GM12878 (cell line): ENCODE measurements around the gene MFN2. TPM values are rescaled to one million over a fixed set of nuclear protein-coding genes. Genes with fewer than 3 reads are reported as not detected.

Experiments used
- ATAC-seq: fragments of 200-7000 bp; cut with Tn5 transposase; 3 replicates; pipeline ENCODE4 v1.9.1; 2020; ENCODE audit warnings: mild to moderate bottlenecking, moderate library complexity
- BruUV-seq: library from RNA; stranded (reverse); fragments of 400-500 nt; replicated peaks from 2 replicates; lab custom pipeline; 2021; lab: Mats Ljungman, UMichigan
- CTCF ChIA-PET: fragments of 300-600 bp; sonication (Branson Sonifier 250); formaldehyde crosslinking; extraction: SDS; loops from one replicate; lab custom pipeline; 2021; ENCODE audit warnings: inconsistent platforms; lab: Yijun Ruan, JAX
- POLR2A ChIA-PET: fragments of 350-600 bp; formaldehyde crosslinking; extraction: SDS; loops from one replicate; lab custom pipeline; 2021; ENCODE audit warnings: inconsistent platforms; lab: Charles Lee
- RAD21 ChIA-PET: fragments of 300-600 bp; sonication (Branson Sonifier 250); formaldehyde crosslinking; loops from one replicate; lab custom pipeline; 2023; ENCODE audit warnings: antibody characterized with exemption; ENCODE audit not compliant: unreplicated experiment; lab: Charles Lee
- SMC1A ChIA-PET: fragments of 300-600 bp; sonication (Branson Sonifier 250); formaldehyde crosslinking; loops from one replicate; lab custom pipeline; 2023; ENCODE audit not compliant: unreplicated experiment, uncharacterized antibody; lab: Charles Lee
- DNase-seq: peaks from one replicate; pipeline ENCODE4 v3.0.0-alpha.2; 2011; ENCODE audit warnings: low read depth, low spot score
- FAIRE-seq: peaks from 3 replicates; lab custom pipeline; 2011; peaks lifted over from hg19 to GRCh38; lab: Jason Lieb, UNC
- H2AFZ ChIP-seq: 2 replicates; pipeline ENCODE4 v1.6.0; 2011; ENCODE audit warnings: low read depth, low read length, control low read depth; ENCODE audit not compliant: control insufficient read depth
- H3K27ac ChIP-seq: 2 replicates; pipeline ENCODE4 v1.5.1; 2011; ENCODE audit warnings: control low read depth; ENCODE audit not compliant: control insufficient read depth, insufficient read depth
- H3K27me3 ChIP-seq, 2 experiments: replicated peaks in 1 of 2; 2 replicates each; pipeline versions ENCODE4 v1.6.0 to v1.6.1; 2011; ENCODE audit warnings: low read length in 1 of 2; ENCODE audit not compliant: control insufficient read depth in 2 of 2, insufficient read depth in 2 of 2
- H3K36me3 ChIP-seq, 2 experiments: 2 replicates each; pipeline ENCODE4 v1.5.1; 2011; ENCODE audit warnings: low read length in 1 of 2; ENCODE audit not compliant: control insufficient read depth in 2 of 2, insufficient read depth in 2 of 2
- H3K4me1 ChIP-seq: 2 replicates; pipeline ENCODE4 v1.6.1; 2011; ENCODE audit warnings: mild to moderate bottlenecking, low read length, moderate library complexity, mixed read lengths; ENCODE audit not compliant: control insufficient read depth, insufficient read depth
- H3K4me2 ChIP-seq: 2 replicates; pipeline ENCODE4 v1.6.0; 2011; ENCODE audit warnings: control low read depth; ENCODE audit not compliant: control insufficient read depth, insufficient read depth
- H3K4me3 ChIP-seq: fragments of 200-600 bp; sonication (generic); 2 replicates; pipeline ENCODE4 v1.5.1; 2016
- H3K79me2 ChIP-seq: 2 replicates; pipeline ENCODE4 v1.6.0; 2011; ENCODE audit warnings: low read length; ENCODE audit not compliant: control insufficient read depth, insufficient read depth
- H3K9ac ChIP-seq: 2 replicates; pipeline ENCODE4 v1.8.0; 2011; ENCODE audit warnings: low read length, control low read depth, mixed read lengths; ENCODE audit not compliant: control insufficient read depth, insufficient read depth
- H3K9me3 ChIP-seq: replicated peaks from 3 replicates; pipeline ENCODE4 v1.5.1; 2011; ENCODE audit warnings: mild to moderate bottlenecking, low read length; ENCODE audit not compliant: control insufficient read depth, insufficient read depth
- H4K20me1 ChIP-seq: 2 replicates; pipeline ENCODE4 v1.6.0; 2011; ENCODE audit not compliant: control insufficient read depth, insufficient read depth
- EP300 ChIP-seq, 2 experiments: fragments of 150-350 bp in 1 of 2; IDR thresholded peaks; 2 replicates each; pipeline ENCODE4 v1.6.1; 2011 to 2012; ENCODE audit warnings: low read depth in 2 of 2, low read length in 2 of 2, borderline replicate concordance in 1 of 2, improper control_type of control experiment in 1 of 2, inconsistent platforms in 1 of 2; ENCODE audit not compliant: control insufficient read depth in 1 of 2
- ETV6 ChIP-seq, 2 experiments: fragments of 450-650 bp in 1 of 2; IDR thresholded peaks in 1 of 2; conservative IDR thresholded peaks in 1 of 2; 2 replicates each; pipeline ENCODE4 v1.6.1; 2014; ENCODE audit warnings: antibody characterized with exemption in 1 of 2, borderline replicate concordance in 1 of 2, low read depth in 1 of 2, mild to moderate bottlenecking in 1 of 2, moderate library complexity in 1 of 2
- HDAC6 ChIP-seq: fragments of 200-600 bp; sonication (generic); IDR thresholded peaks from one replicate; pipeline ENCODE4 v1.8.0; 2017; ENCODE audit warnings: antibody characterized with exemption; ENCODE audit not compliant: unreplicated experiment
- KDM1A ChIP-seq: fragments of 200-600 bp; sonication (generic); IDR thresholded peaks from 2 replicates; pipeline ENCODE4 v1.6.1; 2016; ENCODE audit warnings: borderline replicate concordance
- MTA3 ChIP-seq: IDR thresholded peaks from 2 replicates; pipeline ENCODE4 v1.6.1; 2012; ENCODE audit warnings: low read length, inconsistent platforms, borderline replicate concordance
- NR2C2 ChIP-seq: IDR thresholded peaks from 2 replicates; pipeline ENCODE4 v1.6.1; 2011; ENCODE audit warnings: borderline replicate concordance, low read depth; ENCODE audit not compliant: control insufficient read depth, insufficient read length
- POLR2A ChIP-seq: IDR thresholded peaks from 2 replicates; pipeline ENCODE4 v1.6.1; 2011; ENCODE audit warnings: low read depth, mild to moderate bottlenecking, low read length
- TARDBP ChIP-seq: IDR thresholded peaks from 2 replicates; pipeline ENCODE4 v1.6.1; 2016; ENCODE audit warnings: borderline replicate concordance
- TCF3 ChIP-seq: IDR thresholded peaks from 2 replicates; pipeline ENCODE4 v1.6.1; 2012; ENCODE audit warnings: low read depth, mild to moderate bottlenecking, low read length, borderline replicate concordance; ENCODE audit not compliant: insufficient read depth
- WGBS: methylation state at CpG from one replicate; pipeline ENCODE4 v1.1.6; 2016; ENCODE audit warnings: low lambda C conversion rate; ENCODE audit not compliant: insufficient replicate concordance, insufficient coverage; ENCODE audit errors: missing lambda C conversion rate; 5-methylcytosine and 5-hydroxymethylcytosine counted together
- in situ Hi-C: fragments of 300-500 bp; cut with MboI; formaldehyde crosslinking; loops from 9 replicates; pipeline ENCODE4 v1.14.3; 2018; ENCODE audit warnings: mixed read lengths
- intact Hi-C: fragments of 100-400 bp; cut with micrococcal nuclease; formaldehyde crosslinking; loops from one replicate; pipeline ENCODE4 v1.14.2; 2022; ENCODE audit not compliant: unreplicated experiment
- polyA plus RNA-seq, 11 experiments: library from polyadenylated mRNA; depleted of rRNA in 4 of 11; unstranded in 6 of 11; stranded (reverse) in 5 of 11; fragments of >200 nt; fragmentation: Nextera tagmentation in 4 of 11; fragmentation: Illumina TruSeq in 1 of 11; extraction: Ambion mirVana in 4 of 11; extraction: Trizol in 1 of 11; gene quantifications; 1 replicate in 1 of 11; 2 replicates in 10 of 11; pipeline versions ENCODE4 v1.2.1 to v1.2.3, GENCODE V29; 2011 to 2016; ENCODE audit warnings: inconsistent platforms in 2 of 11, missing spikeins in 2 of 11, low read depth in 1 of 11
- total RNA-seq, 4 experiments: library from RNA; depleted of rRNA in 3 of 4; stranded (reverse); fragments of >200 nt in 3 of 4; fragmentation: Illumina TruSeq in 1 of 4; extraction: Trizol in 1 of 4; gene quantifications; 2 replicates each; pipeline versions ENCODE4 v1.2.1 to v1.2.3, GENCODE V29; 2013 to 2021
- TF ChIP-seq, protein P1 (sequence below): IDR thresholded peaks from 2 replicates; pipeline ENCODE4 v1.6.1; 2012; ENCODE audit warnings: low read depth, low read length, improper control_type of control experiment
- TF ChIP-seq, protein P2 (sequence below): fragments of 450-650 bp; IDR thresholded peaks from 2 replicates; pipeline ENCODE4 v1.6.1; 2017; ENCODE audit warnings: mild to moderate bottlenecking
- TF ChIP-seq, protein P3 (sequence below): IDR thresholded peaks from 2 replicates; pipeline ENCODE4 v1.6.1; 2011; ENCODE audit warnings: low read depth, mild to moderate bottlenecking, low read length, moderate library complexity, borderline replicate concordance; ENCODE audit errors: extremely low read depth
- TF ChIP-seq, protein P4 (sequence below): fragments of 450-650 bp; formaldehyde crosslinking; IDR thresholded peaks from 2 replicates; pipeline ENCODE4 v1.4.0; 2020; ENCODE audit warnings: mild to moderate bottlenecking, moderate library complexity
- TF ChIP-seq, protein P5 (sequence below): fragments of 450-650 bp; IDR thresholded peaks from 2 replicates; pipeline ENCODE4 v1.6.1; 2017; ENCODE audit warnings: mild to moderate bottlenecking, low read depth, inconsistent platforms; ENCODE audit not compliant: poor library complexity, severe bottlenecking

MFN2 gene
- total and polyA plus RNA-seq, 10 of the 15 experiments (the other 5 are each of a cell fraction or from before 2014, with no cell fraction given): 5.3 to 64.4 (median 48.1) TPM

DNA sequence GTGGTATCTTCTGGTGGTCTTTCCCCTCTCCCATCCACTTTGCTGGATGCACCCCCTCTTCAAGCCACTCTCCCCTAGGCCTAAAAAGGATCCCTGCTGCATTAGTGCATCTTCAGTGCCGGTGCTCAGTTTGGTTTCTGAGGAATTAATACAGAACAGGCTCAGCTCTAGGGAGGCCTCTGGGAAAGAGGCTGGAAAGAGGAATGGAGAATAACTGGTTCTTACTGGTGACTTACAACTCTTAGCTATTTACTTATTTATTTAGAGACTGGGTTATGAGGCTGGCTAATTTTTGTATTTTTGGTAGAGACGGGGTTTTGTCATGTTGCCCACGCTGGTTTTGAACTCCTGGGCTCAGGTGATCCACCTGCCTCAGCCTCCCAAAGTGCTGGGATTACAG is 19.0 kb downstream of the MFN2 start:
- DNase-seq: no peak
- no peaks in the 10 kb centered on the region for H3K27me3 ChIP-seq
- peaks cover 45 to 51% of the 10 kb centered on the region in 2 experiments for H3K36me3 ChIP-seq
- no peaks in the 10 kb centered on the region for H4K20me1 ChIP-seq
- H3K9me3 ChIP-seq: no peaks in the 10 kb centered on the region
- no peak for ATAC-seq
- no peak overlapping the region for H3K27ac ChIP-seq
- no peaks in the 10 kb centered on the region for H3K79me2 ChIP-seq
- peaks cover under 1% of the 10 kb centered on the region for H3K4me1 ChIP-seq
- H2AFZ ChIP-seq: no peak overlapping the region
- no peak overlapping the region for H3K9ac ChIP-seq
- no peak overlapping the region for H3K4me2 ChIP-seq
- WGBS: 65% methylated on average over 3 of the region's 3 CpGs
- intact Hi-C loops: no loop called here
- CTCF ChIA-PET: interaction anchor here (0.6 to 1.4 kb wide), 3 partner anchors 17 to 32 kb away, joined by 3 read pairs; no protein-coding TSS in a partner anchor
- no peak overlapping the region for H3K4me3 ChIP-seq
- BruUV-seq: no TSS peak
- in situ Hi-C loops: no loop called here
- SMC1A ChIA-PET: no interaction called here
- FAIRE-seq: no peak
- POLR2A ChIA-PET: interaction anchor here (1.0 kb wide), 1 partner anchor 20 kb away, joined by 4 read pairs; the partner anchor contains the start of gene MIIP
- RAD21 ChIA-PET: interaction anchor here (1.3 kb wide), 1 partner anchor 89 kb away, joined by 3 read pairs; no protein-coding TSS in a partner anchor
- TF ChIP-seq, protein P1, sequence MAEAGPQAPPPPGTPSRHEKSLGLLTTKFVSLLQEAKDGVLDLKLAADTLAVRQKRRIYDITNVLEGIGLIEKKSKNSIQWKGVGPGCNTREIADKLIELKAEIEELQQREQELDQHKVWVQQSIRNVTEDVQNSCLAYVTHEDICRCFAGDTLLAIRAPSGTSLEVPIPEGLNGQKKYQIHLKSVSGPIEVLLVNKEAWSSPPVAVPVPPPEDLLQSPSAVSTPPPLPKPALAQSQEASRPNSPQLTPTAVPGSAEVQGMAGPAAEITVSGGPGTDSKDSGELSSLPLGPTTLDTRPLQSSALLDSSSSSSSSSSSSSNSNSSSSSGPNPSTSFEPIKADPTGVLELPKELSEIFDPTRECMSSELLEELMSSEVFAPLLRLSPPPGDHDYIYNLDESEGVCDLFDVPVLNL: no peak
- TF ChIP-seq TARDBP (no peak), MTA3 (no peak), POLR2A (no peak), HDAC6 (no peak), KDM1A (no peak), ETV6 (conservative IDR thresholded peaks at IDR 0.05 in 1 of 2, IDR thresholded peaks at IDR 0.05 in 1 of 2; ENCODE audit: borderline replicate concordance in 1 of 2, low read depth in 1 of 2) (no peak), TCF3 (no peak), NR2C2 (no peak), EP300 (IDR thresholded peaks at IDR 0.05; ENCODE audit: borderline replicate concordance in 1 of 2, control insufficient read depth in 1 of 2, low read depth in 2 of 2, low read length in 2 of 2) (no peak)
- TF ChIP-seq, protein P2, sequence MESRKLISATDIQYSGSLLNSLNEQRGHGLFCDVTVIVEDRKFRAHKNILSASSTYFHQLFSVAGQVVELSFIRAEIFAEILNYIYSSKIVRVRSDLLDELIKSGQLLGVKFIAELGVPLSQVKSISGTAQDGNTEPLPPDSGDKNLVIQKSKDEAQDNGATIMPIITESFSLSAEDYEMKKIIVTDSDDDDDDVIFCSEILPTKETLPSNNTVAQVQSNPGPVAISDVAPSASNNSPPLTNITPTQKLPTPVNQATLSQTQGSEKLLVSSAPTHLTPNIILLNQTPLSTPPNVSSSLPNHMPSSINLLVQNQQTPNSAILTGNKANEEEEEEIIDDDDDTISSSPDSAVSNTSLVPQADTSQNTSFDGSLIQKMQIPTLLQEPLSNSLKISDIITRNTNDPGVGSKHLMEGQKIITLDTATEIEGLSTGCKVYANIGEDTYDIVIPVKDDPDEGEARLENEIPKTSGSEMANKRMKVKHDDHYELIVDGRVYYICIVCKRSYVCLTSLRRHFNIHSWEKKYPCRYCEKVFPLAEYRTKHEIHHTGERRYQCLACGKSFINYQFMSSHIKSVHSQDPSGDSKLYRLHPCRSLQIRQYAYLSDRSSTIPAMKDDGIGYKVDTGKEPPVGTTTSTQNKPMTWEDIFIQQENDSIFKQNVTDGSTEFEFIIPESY: no peak
- TF ChIP-seq, protein P3, sequence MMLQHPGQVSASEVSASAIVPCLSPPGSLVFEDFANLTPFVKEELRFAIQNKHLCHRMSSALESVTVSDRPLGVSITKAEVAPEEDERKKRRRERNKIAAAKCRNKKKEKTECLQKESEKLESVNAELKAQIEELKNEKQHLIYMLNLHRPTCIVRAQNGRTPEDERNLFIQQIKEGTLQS: no peak
- TF ChIP-seq, protein P4, sequence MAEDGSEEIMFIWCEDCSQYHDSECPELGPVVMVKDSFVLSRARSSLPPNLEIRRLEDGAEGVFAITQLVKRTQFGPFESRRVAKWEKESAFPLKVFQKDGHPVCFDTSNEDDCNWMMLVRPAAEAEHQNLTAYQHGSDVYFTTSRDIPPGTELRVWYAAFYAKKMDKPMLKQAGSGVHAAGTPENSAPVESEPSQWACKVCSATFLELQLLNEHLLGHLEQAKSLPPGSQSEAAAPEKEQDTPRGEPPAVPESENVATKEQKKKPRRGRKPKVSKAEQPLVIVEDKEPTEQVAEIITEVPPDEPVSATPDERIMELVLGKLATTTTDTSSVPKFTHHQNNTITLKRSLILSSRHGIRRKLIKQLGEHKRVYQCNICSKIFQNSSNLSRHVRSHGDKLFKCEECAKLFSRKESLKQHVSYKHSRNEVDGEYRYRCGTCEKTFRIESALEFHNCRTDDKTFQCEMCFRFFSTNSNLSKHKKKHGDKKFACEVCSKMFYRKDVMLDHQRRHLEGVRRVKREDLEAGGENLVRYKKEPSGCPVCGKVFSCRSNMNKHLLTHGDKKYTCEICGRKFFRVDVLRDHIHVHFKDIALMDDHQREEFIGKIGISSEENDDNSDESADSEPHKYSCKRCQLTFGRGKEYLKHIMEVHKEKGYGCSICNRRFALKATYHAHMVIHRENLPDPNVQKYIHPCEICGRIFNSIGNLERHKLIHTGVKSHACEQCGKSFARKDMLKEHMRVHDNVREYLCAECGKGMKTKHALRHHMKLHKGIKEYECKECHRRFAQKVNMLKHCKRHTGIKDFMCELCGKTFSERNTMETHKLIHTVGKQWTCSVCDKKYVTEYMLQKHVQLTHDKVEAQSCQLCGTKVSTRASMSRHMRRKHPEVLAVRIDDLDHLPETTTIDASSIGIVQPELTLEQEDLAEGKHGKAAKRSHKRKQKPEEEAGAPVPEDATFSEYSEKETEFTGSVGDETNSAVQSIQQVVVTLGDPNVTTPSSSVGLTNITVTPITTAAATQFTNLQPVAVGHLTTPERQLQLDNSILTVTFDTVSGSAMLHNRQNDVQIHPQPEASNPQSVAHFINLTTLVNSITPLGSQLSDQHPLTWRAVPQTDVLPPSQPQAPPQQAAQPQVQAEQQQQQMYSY (CRISPR knock-in tag): no peak
- TF ChIP-seq, protein P5, sequence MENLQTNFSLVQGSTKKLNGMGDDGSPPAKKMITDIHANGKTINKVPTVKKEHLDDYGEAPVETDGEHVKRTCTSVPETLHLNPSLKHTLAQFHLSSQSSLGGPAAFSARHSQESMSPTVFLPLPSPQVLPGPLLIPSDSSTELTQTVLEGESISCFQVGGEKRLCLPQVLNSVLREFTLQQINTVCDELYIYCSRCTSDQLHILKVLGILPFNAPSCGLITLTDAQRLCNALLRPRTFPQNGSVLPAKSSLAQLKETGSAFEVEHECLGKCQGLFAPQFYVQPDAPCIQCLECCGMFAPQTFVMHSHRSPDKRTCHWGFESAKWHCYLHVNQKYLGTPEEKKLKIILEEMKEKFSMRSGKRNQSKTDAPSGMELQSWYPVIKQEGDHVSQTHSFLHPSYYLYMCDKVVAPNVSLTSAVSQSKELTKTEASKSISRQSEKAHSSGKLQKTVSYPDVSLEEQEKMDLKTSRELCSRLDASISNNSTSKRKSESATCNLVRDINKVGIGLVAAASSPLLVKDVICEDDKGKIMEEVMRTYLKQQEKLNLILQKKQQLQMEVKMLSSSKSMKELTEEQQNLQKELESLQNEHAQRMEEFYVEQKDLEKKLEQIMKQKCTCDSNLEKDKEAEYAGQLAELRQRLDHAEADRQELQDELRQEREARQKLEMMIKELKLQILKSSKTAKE: no peak
